Upper lobe of left lung (tissue), 6 donors: Measurements from ENCODE around the gene CCNDBP1. TPM values are rescaled to one million over a fixed set of nuclear protein-coding genes. Genes with fewer than 3 reads are reported as not detected.

Experiments used
- ATAC-seq, 2 donors: fragments of 200-7000 bp; cut with Tn5 transposase; one replicate each; pipeline ENCODE4 v1.9.1; 2022; ENCODE audit warnings: mild to moderate bottlenecking in 2 of 2, moderate library complexity in 2 of 2; ENCODE audit not compliant: low FRiP score in 2 of 2
- DNase-seq, 2 donors: peaks; one replicate each; pipeline ENCODE4 v3.0.0-alpha.2; 2019 to 2020
- H3K27ac ChIP-seq, 4 donors: fragments of 200-600 bp; sonication (generic); one replicate each; pipeline ENCODE4 v1.5.1; 2016 to 2019
- H3K27me3 ChIP-seq, 4 donors: fragments of 200-600 bp; sonication (generic); one replicate each; pipeline ENCODE4 v1.5.1; 2017 to 2019
- H3K36me3 ChIP-seq, 4 donors: fragments of 200-600 bp; sonication (generic); one replicate each; pipeline ENCODE4 v1.5.1; 2016 to 2019
- H3K4me1 ChIP-seq, 4 donors: fragments of 200-600 bp; sonication (generic); one replicate each; pipeline ENCODE4 v1.5.1; 2018 to 2019
- H3K4me3 ChIP-seq, 4 donors: fragments of 200-600 bp; sonication (generic); one replicate each; pipeline ENCODE4 v1.5.1; 2017 to 2019; ENCODE audit warnings: mild to moderate bottlenecking in 2 of 4, moderate library complexity in 1 of 4
- H3K9me3 ChIP-seq, 4 donors: fragments of 200-600 bp; sonication (generic); one replicate each; pipeline ENCODE4 v1.5.1; 2018 to 2019
- CTCF ChIP-seq, 6 experiments: fragments of 450-650 bp in 4 of 6; fragments of 200-600 bp in 2 of 6; sonication (generic) in 2 of 6; IDR thresholded peaks; one replicate each; pipeline ENCODE4 v1.5.1; 2016 to 2019; ENCODE audit warnings: antibody characterized with exemption in 6 of 6
- EP300 ChIP-seq, 4 donors: sonication (generic); formaldehyde crosslinking; IDR thresholded peaks; one replicate each; pipeline ENCODE4 v1.5.1; 2017; ENCODE audit warnings: antibody characterized with exemption in 4 of 4, control low read depth in 2 of 4
- POLR2A ChIP-seq, 4 donors: fragments of 450-650 bp; IDR thresholded peaks; one replicate each; pipeline ENCODE4 v1.5.1; 2016 to 2017; ENCODE audit warnings: antibody characterized with exemption in 4 of 4, mild to moderate bottlenecking in 2 of 4
- POLR2AphosphoS5 ChIP-seq, 2 donors: sonication (generic); formaldehyde crosslinking; IDR thresholded peaks; one replicate each; pipeline ENCODE4 v1.5.1; 2017; ENCODE audit warnings: antibody characterized with exemption in 2 of 2
- WGBS, 2 donors: methylation state at CpG; one replicate each; pipeline ENCODE4 v1.1.5; 2017 to 2018; 5-methylcytosine and 5-hydroxymethylcytosine counted together
- total RNA-seq, 6 donors: library from RNA; depleted of rRNA in 4 of 6; stranded (reverse); fragments of >200 nt in 4 of 6; gene quantifications; one replicate each; pipeline versions ENCODE4 v1.1.0 to v1.2.1, GENCODE V29; 2016 to 2021
- donor health status: DM: no; HTN: no; CAD: no; lungs with moderate emphysema.
- donor health status: DM: no; HTN: yes; CAD: no; lungs with severe emphysema.

Gene CCNDBP1
- total RNA-seq, 6 donors from 2014 or later: 56.1 to 117 (median 95.5) TPM

- Histone ChIP-seq H3K27me3 (no peaks in the 10 kb centered on the region), H3K4me1 (peaks cover 6 to 24% (median 21%) of the 10 kb centered on the region in 4 donors), H3K27ac (peak overlapping the region; percentile 95 to 98 (median 96)), H3K4me3 (peak overlapping the region; percentile 73 to 98 (median 91)), H3K9me3 (no peaks in the 10 kb centered on the region), H3K36me3 (peaks cover 9 to 31% (median 26%) of the 10 kb centered on the region in 4 donors)
- ATAC-seq (peak; percentile 20 to 24), DNase-seq (no peak)
- TF ChIP-seq CTCF (IDR thresholded peaks at IDR 0.05) (no peak), POLR2AphosphoS5 (IDR thresholded peaks at IDR 0.05) (peak in 1 of 2 donors; percentile 8)
- 2 to 3% methylated on average over 13 of the region's 13 CpGs for WGBS, 2 donors
Observed at GRCh38 chr15:43186003-43186353, 775 bp downstream of the CCNDBP1 start.

DNA sequence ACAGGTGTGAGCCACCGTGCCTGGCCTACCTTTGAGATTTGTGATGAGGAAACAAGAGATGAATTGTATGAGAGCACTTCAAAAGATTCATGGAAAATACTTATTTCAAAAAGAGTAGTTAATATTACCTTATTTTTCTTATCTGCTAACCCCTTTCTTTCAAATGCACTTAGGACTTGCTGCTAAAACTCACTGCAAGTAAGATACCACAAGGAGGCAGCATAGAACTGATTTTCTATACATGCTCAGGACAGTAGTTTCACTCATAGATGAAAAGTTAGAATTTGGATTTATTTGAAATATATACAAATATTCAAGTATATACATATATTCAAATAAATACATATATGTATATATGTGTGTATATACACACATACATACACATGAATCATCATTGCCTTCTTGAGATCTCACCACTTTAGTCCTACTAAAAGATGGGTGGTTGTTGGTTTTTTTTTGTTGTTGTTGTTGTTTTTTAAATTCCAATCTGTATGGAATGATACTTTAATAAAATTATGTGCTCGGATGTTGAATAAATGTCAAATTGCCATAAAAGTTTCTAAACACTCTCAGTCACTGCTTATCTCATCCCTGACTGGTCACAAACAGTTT, 2.4 kb downstream of the CCNDBP1 start:
- Histone ChIP-seq H3K4me3 (no peak overlapping the region), H3K27ac (no peak overlapping the region)

GRCh38 chr15:43189296-43189695, 4.1 kb downstream of the CCNDBP1 start:
- DNase-seq: no peak
- peaks cover 22 to 53% (median 46%) of the 10 kb centered on the region in 4 donors for H3K36me3 ChIP-seq
- H3K27me3 ChIP-seq: no peaks in the 10 kb centered on the region
- H3K9me3 ChIP-seq: no peaks in the 10 kb centered on the region
- no peak for TF ChIP-seq CTCF (IDR thresholded peaks at IDR 0.05)
- TF ChIP-seq POLR2AphosphoS5 (IDR thresholded peaks at IDR 0.05): no peak
- TF ChIP-seq EP300 (IDR thresholded peaks at IDR 0.05): no peak
- H3K27ac ChIP-seq: no peak overlapping the region
- H3K4me1 ChIP-seq: peaks cover 6 to 24% (median 21%) of the 10 kb centered on the region in 4 donors
- ATAC-seq: no peak
- 80 to 81% methylated on average over 2 of the region's 2 CpGs for WGBS, 2 donors
- no peak overlapping the region for H3K4me3 ChIP-seq

More for the DNA sequence above, 2.4 kb downstream of the CCNDBP1 start:
- no peak for ATAC-seq
- no peak for TF ChIP-seq EP300 (IDR thresholded peaks at IDR 0.05)
- TF ChIP-seq CTCF (IDR thresholded peaks at IDR 0.05): peak in 5 of 6 experiments; percentile 31 to 50 (median 43)
- TF ChIP-seq POLR2A (IDR thresholded peaks at IDR 0.05): no peak
- no peak for TF ChIP-seq POLR2AphosphoS5 (IDR thresholded peaks at IDR 0.05)
- peaks cover 6 to 24% (median 21%) of the 10 kb centered on the region in 4 donors for H3K4me1 ChIP-seq
- H3K9me3 ChIP-seq: no peaks in the 10 kb centered on the region
- WGBS, 2 donors: 69 to 86% methylated on average over 2 of the region's 2 CpGs
- no peak for DNase-seq
- no peaks in the 10 kb centered on the region for H3K27me3 ChIP-seq
- H3K36me3 ChIP-seq: peaks cover 18 to 41% (median 35%) of the 10 kb centered on the region in 4 donors

GRCh38 chr15:43190178-43190577, 5.0 kb downstream of the CCNDBP1 start:
- Histone ChIP-seq H3K4me3 (no peak overlapping the region), H3K27ac (no peak overlapping the region), H3K4me1 (peaks cover 6 to 20% (median 20%) of the 10 kb centered on the region in 4 donors), H3K27me3 (no peaks in the 10 kb centered on the region), H3K36me3 (peaks cover 30 to 61% (median 54%) of the 10 kb centered on the region in 4 donors), H3K9me3 (no peaks in the 10 kb centered on the region)
- TF ChIP-seq EP300 (IDR thresholded peaks at IDR 0.05) (no peak), POLR2A (IDR thresholded peaks at IDR 0.05) (no peak), POLR2AphosphoS5 (IDR thresholded peaks at IDR 0.05) (no peak), CTCF (IDR thresholded peaks at IDR 0.05) (no peak)
- 67 to 73% methylated on average over 1 of the region's 1 CpG for WGBS, 2 donors
- ATAC-seq: no peak
- no peak for DNase-seq

DNA sequence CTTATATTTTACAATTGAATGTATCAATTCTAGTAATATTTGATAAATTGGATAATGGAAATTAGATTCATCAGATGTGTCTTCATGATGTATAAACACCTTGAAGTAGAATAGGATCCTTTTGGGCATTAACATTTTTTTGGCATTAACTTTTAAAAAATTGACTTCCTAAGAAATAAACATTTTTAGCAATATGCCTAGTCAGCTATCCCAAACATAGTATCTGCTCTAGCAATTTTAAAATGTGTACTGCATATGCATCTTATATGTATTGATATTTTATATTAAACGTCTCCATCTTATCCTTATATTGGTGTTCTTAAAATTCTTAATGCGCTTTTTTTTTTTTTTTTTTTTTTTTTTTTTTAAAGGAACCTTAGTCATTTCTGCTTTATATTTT, 8.5 kb downstream of the CCNDBP1 start:
- WGBS, 2 donors: 85 to 91% methylated on average over 2 of the region's 2 CpGs
- no peak for TF ChIP-seq EP300 (IDR thresholded peaks at IDR 0.05)
- no peak for TF ChIP-seq POLR2A (IDR thresholded peaks at IDR 0.05)
- TF ChIP-seq POLR2AphosphoS5 (IDR thresholded peaks at IDR 0.05): no peak
- TF ChIP-seq CTCF (IDR thresholded peaks at IDR 0.05): no peak
- DNase-seq (no peak), ATAC-seq (no peak)
- Histone ChIP-seq H3K27me3 (no peaks in the 10 kb centered on the region), H3K4me3 (no peak overlapping the region), H3K4me1 (peaks cover 0 to 12% (median 0%) of the 10 kb centered on the region in 4 donors), H3K36me3 (peaks cover 34 to 93% (median 65%) of the 10 kb centered on the region in 4 donors), H3K9me3 (peaks cover 0 to 3% (median under 1%) of the 10 kb centered on the region in 4 donors), H3K27ac (no peak overlapping the region)
